Lung (tissue), 12 donors: ENCODE results near the gene NDNF. TPM values are rescaled to one million over a fixed set of nuclear protein-coding genes. Genes with fewer than 3 reads are reported as not detected.
A peak's percentile ranks its signal among the peaks of the same experiment; 100 is the strongest.

ENCODE experiments used
- ATAC-seq: fragments of 200-7000 bp; cut with Tn5 transposase; one replicate; pipeline ENCODE4 v1.9.1; 2020; ENCODE audit warnings: moderate number of reproducible peaks; ENCODE audit not compliant: insufficient read depth, low FRiP score
- DNase-seq, 3 donors: peaks; one replicate each; pipeline ENCODE4 v3.0.0-alpha.2; 2013 to 2017
- H3K27ac ChIP-seq, 2 donors: one replicate each; pipeline ENCODE4 v1.5.1; 2013; ENCODE audit warnings: mild to moderate bottlenecking in 2 of 2, moderate library complexity in 2 of 2, control low read depth in 1 of 2, inconsistent platforms in 1 of 2, low read depth in 1 of 2, low read length in 1 of 2
- H3K27me3 ChIP-seq, 3 donors: one replicate each; pipeline ENCODE4 v1.5.1; 2013; ENCODE audit warnings: low read length in 2 of 3; ENCODE audit not compliant: control insufficient read depth in 3 of 3, insufficient read depth in 3 of 3
- H3K36me3 ChIP-seq, 4 donors: one replicate each; pipeline ENCODE4 v1.5.1; 2013; ENCODE audit warnings: low read length in 4 of 4, mild to moderate bottlenecking in 1 of 4, moderate library complexity in 1 of 4; ENCODE audit not compliant: control insufficient read depth in 4 of 4, insufficient read depth in 4 of 4
- H3K4me1 ChIP-seq, 5 donors: one replicate each; pipeline ENCODE4 v1.5.1; 2013; ENCODE audit warnings: low read length in 5 of 5, mild to moderate bottlenecking in 2 of 5, moderate library complexity in 1 of 5; ENCODE audit not compliant: control insufficient read depth in 5 of 5, insufficient read depth in 5 of 5
- H3K4me3 ChIP-seq: one replicate; pipeline ENCODE4 v1.5.1; 2013; ENCODE audit warnings: mild to moderate bottlenecking, control low read depth, moderate library complexity
- H3K9ac ChIP-seq, 2 donors: one replicate each; pipeline ENCODE4 v1.5.1; 2013; ENCODE audit warnings: low read length in 2 of 2, control low read depth in 1 of 2; ENCODE audit not compliant: insufficient read depth in 1 of 2
- H3K9me3 ChIP-seq, 4 donors: one replicate each; pipeline ENCODE4 v1.5.1; 2013; ENCODE audit warnings: low read length in 3 of 4, mild to moderate bottlenecking in 1 of 4, moderate library complexity in 1 of 4; ENCODE audit not compliant: control insufficient read depth in 4 of 4, insufficient read depth in 3 of 4
- CTCF ChIP-seq: IDR thresholded peaks from 2 replicates; pipeline ENCODE4 v1.5.1; 2012; ENCODE audit warnings: mild to moderate bottlenecking; ENCODE audit errors: control extremely low read depth, extremely low read depth
- WGBS, 2 donors: extraction: QIAGEN DNeasy Blood & Tissue Kit; methylation state at CpG; one replicate each; pipeline ENCODE4 v1.1.7; 2013; 5-methylcytosine and 5-hydroxymethylcytosine counted together
- polyA plus RNA-seq, 2 donors: library from polyadenylated mRNA; stranded (reverse); fragments of 200-250 nt; gene quantifications; one replicate each; pipeline ENCODE4 v1.2.1, GENCODE V29; 2013
- total RNA-seq, 2 donors: library from RNA; depleted of rRNA in 1 of 2; stranded (reverse); fragments of >200 nt in 1 of 2; gene quantifications; one replicate each; pipeline ENCODE4 v1.2.1, GENCODE V29; 2014 to 2021
- donor health status: control.
- donor health status: control.
- donor health status: Bipolar disorder and iron deficiency.
- donor health status: healthy.
- donor health status: DM: yes; HTN: yes; CAD: no.

NDNF gene
- total and polyA plus RNA-seq, 4 donors = 22.3 to 381 (median 80.5) TPM

DNA sequence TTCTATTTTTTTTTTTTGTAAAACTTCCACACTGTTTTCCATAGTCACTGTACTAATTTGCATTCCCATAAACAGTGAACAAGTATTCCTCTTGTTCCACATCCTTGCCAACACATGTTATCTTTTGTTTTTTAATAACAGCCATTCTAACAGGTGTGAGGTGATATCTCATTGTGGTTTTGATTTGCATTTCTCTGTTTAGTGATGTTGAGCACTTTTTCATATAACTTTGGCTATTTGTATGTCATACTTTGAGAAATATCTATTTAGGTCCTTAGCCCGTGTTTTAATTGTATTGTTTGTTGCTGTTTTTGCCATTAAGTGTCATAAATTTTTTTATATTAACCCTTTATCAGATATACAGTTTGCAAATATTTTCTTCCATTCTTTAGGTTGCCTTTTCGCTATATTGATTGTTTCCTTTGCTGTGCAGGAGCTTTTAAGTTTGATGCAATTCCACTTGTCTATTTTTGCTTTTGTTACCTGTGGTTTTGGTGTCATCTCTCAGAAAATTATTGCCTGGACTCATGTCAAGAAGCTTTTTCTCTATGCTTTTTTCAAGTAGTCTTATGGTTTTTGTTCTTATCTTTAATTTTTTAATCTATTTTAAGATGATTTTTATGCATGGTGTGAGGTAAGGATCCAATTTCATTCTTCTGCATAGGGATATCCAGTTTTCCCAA is 27.9 kb upstream of the NDNF start:
- Histone ChIP-seq H3K9me3 (no peaks in the 10 kb centered on the region), H3K4me1 (peaks cover 0 to 10% (median 0%) of the 10 kb centered on the region in 5 donors), H3K27me3 (no peaks in the 10 kb centered on the region), H3K4me3 (no peak overlapping the region), H3K27ac (no peak overlapping the region), H3K9ac (no peak overlapping the region), H3K36me3 (no peaks in the 10 kb centered on the region)
- TF ChIP-seq CTCF = no peak
- WGBS, 2 donors = 84 to 86% methylated on average over 2 of the region's 2 CpGs
- no peak for ATAC-seq
- DNase-seq = no peak

- TF ChIP-seq CTCF = no peak
- Histone ChIP-seq H3K36me3 (no peaks in the 10 kb centered on the region), H3K4me1 (peaks cover 0 to 14% (median 0%) of the 10 kb centered on the region in 5 donors), H3K9ac (no peak overlapping the region), H3K4me3 (no peak overlapping the region), H3K9me3 (no peaks in the 10 kb centered on the region), H3K27ac (no peak overlapping the region), H3K27me3 (no peaks in the 10 kb centered on the region)
- no peak for ATAC-seq
- 42 to 61% methylated on average over 2 of the region's 2 CpGs for WGBS, 2 donors
- DNase-seq = no peak
These were observed 25.9 kb upstream of the NDNF start for GRCh38 chr4:121098266-121098665.

DNA sequence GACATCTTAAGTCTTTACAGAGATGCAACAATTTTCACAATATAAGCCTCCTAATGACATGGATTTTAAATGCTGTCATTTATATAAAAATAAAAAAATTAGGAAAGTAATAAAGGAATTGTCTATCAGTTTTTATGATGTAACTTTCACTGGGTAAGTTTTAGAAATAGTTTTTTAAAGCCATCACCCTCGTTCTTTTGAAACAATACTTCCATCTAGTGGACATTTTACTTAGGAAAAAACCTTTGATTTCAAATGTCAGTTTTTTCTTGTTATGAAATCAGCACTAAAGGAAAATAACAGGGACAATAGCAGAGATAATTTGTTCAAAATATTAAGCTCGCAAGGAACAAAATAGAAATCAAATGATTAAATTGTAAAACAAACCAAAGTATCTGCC is 24.3 kb upstream of the NDNF start:
- peak in 2 of 3 donors; percentile 86 for DNase-seq
- WGBS, 2 donors = 14 to 32% methylated on average over 2 of the region's 2 CpGs
- TF ChIP-seq CTCF = peak; percentile 25
- H3K27ac ChIP-seq = no peak overlapping the region
- no peaks in the 10 kb centered on the region for H3K27me3 ChIP-seq
- peak; percentile 28 for ATAC-seq
- H3K36me3 ChIP-seq = no peaks in the 10 kb centered on the region
- H3K9ac ChIP-seq = no peak overlapping the region
- peaks cover 0 to 14% (median 0%) of the 10 kb centered on the region in 5 donors for H3K4me1 ChIP-seq
- H3K4me3 ChIP-seq = no peak overlapping the region
- H3K9me3 ChIP-seq = no peaks in the 10 kb centered on the region

GRCh38 chr4:121096191-121096590 is 23.9 kb upstream of the NDNF start:
- no peak for TF ChIP-seq CTCF
- H3K27me3 ChIP-seq = no peaks in the 10 kb centered on the region
- ATAC-seq (no peak), DNase-seq (no peak)
- H3K9me3 ChIP-seq = no peaks in the 10 kb centered on the region
- H3K9ac ChIP-seq = no peak overlapping the region
- H3K27ac ChIP-seq = no peak overlapping the region
- peaks cover 0 to 14% (median 0%) of the 10 kb centered on the region in 5 donors for H3K4me1 ChIP-seq
- no peaks in the 10 kb centered on the region for H3K36me3 ChIP-seq
- no peak overlapping the region for H3K4me3 ChIP-seq
